Astrocyte of the cerebellum (primary cell): ENCODE data around the gene HIGD1C.

Experiments used
- DNase-seq: peaks from one replicate; pipeline ENCODE4 v3.0.0-alpha.2; 2011; ENCODE audit warnings: low read depth
- H3K4me3 ChIP-seq: 2 replicates; pipeline ENCODE4 v1.5.1; 2011; ENCODE audit warnings: mild to moderate bottlenecking, low read depth, low read length, moderate library complexity
- in situ Hi-C: cut with HindIII; loops from 2 replicates; pipeline ENCODE4 v1.10.0; 2017; ENCODE audit warnings: low sequenced_read_pairs
- TF ChIP-seq, protein P1 (sequence below): IDR thresholded peaks from 2 replicates; pipeline ENCODE4 v1.5.1; 2012; ENCODE audit warnings: low read length, low read depth, moderate library complexity, mild to moderate bottlenecking; ENCODE audit errors: missing control alignments

HIGD1C gene

DNA sequence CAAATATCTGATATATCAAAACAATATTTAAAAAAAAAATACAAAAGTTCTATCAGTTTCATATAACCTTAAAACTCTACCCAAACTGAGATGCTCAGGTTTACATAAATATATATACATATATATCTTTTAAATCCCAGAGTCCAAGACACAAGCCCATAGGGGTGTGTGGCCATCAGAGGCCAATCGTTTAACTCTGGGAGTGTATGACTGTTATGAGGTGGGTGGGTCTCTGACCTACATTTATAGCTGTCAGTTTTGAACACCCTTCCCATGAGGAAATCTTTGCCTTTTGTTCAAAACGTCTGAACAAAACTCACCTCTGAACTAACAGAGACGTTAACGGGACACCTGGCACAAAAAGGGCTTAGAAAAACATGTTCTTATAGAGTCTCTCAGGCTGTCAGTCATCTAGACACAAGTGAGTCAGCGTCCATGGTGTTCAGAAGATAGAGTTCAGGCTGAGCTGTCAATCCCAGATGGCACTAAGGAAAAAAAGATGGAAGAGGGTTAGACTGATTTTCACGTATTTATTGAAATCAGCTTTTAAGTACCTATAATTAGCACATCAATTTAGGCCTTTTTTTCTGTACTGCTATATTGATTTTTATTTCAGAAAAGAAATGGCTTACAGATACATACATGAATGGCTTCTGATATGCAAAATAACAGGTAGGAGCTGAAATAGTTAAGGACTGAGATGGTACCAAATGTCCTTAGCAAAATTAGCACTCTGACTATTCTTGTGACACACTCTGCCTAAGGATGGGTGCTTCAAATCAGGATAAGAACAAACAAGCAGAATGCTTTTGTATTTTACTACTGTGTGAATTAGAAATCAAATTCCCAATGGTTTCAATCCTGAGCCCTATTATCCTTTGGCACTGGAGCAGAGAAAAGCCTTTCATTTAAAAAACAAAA lies 29.2 kb downstream of the HIGD1C start:
- no peak overlapping the region for H3K4me3 ChIP-seq
- TF ChIP-seq, protein P1, sequence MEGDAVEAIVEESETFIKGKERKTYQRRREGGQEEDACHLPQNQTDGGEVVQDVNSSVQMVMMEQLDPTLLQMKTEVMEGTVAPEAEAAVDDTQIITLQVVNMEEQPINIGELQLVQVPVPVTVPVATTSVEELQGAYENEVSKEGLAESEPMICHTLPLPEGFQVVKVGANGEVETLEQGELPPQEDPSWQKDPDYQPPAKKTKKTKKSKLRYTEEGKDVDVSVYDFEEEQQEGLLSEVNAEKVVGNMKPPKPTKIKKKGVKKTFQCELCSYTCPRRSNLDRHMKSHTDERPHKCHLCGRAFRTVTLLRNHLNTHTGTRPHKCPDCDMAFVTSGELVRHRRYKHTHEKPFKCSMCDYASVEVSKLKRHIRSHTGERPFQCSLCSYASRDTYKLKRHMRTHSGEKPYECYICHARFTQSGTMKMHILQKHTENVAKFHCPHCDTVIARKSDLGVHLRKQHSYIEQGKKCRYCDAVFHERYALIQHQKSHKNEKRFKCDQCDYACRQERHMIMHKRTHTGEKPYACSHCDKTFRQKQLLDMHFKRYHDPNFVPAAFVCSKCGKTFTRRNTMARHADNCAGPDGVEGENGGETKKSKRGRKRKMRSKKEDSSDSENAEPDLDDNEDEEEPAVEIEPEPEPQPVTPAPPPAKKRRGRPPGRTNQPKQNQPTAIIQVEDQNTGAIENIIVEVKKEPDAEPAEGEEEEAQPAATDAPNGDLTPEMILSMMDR: no peak
- no peak for DNase-seq
- in situ Hi-C loops: no loop called here

DNA sequence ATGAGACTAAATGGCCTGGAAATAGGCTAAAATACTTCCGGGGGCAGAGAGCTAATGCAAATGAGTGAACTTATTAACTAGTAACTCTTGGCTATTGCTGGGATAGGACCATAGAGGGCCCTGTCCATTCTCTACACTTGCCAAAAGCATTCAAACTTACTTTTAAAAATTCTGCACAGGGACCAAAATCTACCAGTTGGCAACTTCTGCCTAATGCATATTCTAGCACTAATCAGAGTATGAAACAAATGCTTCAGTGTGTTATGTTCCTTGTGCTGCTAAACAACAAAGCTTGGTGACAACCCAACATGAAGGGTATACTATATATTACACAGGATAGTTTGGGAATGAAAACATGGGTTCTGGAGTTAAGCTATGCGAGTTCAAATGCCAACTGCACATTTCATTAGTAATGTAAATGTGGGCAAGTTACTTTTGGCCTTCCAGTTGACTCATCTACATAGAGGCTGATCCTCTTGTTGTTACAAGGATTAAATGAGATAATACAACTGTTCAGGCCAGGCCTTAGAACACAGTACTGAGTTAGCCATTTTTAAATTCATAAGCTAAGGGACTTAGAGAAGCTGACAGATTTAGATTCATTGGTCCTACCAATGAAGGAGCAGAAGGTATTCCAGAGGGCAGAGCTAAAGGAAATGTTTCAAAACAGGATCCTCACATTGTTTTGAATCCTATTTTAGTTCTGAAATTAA lies 32.4 kb downstream of the HIGD1C start:
- no peak overlapping the region for H3K4me3 ChIP-seq
- no peak for DNase-seq
- in situ Hi-C loops: no loop called here
- TF ChIP-seq, protein P1: no peak

DNA sequence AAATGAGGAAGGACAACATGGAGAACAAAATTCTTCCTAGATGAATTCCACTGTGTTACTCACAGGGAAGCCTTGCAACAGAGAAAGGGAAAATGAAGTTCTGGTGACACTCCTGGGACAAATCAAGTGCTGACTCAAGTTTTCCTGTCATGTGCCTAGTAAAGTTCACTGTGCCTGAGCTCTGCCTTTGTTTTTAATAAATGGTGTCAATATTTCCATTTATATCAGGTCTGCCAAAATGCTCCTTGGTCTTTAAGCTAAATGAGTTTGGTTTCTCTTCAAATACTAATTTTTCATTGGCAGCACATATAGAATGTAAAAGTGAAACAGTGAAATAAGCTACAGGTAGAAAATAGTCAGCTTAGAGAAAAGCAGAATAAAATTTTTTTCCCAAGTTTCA lies 33.0 kb downstream of the HIGD1C start:
- DNase-seq: no peak
- TF ChIP-seq, protein P1: no peak
- H3K4me3 ChIP-seq: no peak overlapping the region
- in situ Hi-C loops: no loop called here

DNA sequence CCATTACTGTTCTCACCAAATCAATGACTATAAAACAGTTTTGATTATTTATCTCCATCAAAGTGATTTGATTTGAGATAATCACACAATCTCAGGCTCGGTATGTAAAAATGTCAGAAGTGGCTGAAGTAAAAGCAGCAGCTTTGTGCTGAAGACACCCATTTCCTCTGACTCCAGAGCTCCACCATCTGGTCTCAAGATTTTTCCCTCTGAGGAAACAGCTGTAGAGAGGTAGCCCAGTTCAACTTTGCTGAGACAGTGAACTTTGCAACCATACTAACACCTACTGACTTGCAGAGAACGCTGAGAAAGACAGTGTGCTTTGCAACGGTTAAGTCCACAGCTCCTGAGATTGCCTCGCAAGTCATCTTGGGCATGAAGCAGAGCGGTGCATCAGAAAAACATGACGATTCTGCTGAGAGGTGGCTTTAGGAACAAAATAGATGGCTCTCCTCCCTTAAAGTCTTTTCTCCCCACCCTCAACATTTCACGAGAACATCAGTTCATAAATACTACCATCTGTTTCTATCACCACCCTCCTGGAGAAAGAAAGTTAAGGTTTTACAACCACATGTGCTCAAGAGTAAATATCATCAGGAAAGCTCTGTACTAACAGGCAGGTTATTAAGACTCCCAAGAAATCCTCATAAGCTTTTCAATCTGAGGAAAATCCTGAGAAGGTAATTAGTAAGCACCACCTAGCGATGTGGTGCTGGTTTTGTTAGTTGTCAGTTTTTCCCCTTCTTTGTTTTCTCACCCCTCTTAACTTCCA lies 34.8 kb downstream of the HIGD1C start:
- H3K4me3 ChIP-seq: no peak overlapping the region
- in situ Hi-C loops: no loop called here
- TF ChIP-seq, protein P1: peak; percentile 81
- peak; percentile 38 for DNase-seq

DNA sequence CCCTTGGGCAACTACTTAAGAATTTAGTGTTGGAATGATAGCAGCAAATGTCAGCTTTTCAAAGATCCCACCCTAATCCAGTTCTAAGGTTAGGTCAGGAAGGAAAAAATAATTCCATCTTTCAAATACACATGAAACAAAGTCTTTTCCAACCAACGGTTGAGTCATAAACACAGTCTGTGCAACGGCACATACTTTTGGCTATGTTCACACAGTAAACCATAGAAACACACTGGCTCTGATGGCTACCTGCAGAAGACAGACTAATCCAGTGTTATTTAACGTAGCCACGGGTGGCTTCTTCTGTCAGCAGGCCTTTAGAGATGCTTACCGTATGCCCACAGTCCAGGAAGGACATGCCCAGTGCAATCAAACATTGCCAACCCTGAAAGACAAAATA lies 35.7 kb downstream of the HIGD1C start:
- no peak overlapping the region for H3K4me3 ChIP-seq
- TF ChIP-seq, protein P1: no peak
- in situ Hi-C loops: no loop called here

DNA sequence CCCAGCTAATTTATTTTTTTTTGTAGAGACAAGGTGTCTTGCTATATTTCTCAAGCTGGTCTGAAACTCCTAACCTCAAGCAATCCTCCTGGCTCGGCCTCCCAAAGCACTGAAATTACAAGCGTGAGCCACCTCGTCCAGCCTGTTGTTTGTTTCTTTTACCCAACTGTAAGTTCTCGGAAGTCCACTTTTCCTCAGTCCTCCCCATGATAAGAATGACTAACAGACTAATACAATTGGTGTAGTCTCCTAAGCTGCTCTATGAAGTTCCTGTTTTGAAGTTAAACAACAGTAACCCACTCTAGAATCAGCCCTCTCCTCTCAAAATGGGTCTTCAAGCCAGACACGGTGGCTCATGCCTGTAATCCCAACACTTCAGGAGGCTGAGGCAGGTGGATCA lies 36.5 kb downstream of the HIGD1C start:
- in situ Hi-C loops: no loop called here
- H3K4me3 ChIP-seq: no peak overlapping the region
- DNase-seq: no peak
- TF ChIP-seq, protein P1: no peak

More for the DNA sequence above, 35.7 kb downstream of the HIGD1C start:
- no peak for DNase-seq
